ENCODE data around the gene CNST.

Gene CNST

GRCh38 chr1:246566128-246566812 is at the start of gene CNST, which contains the start of gene TFB2M:
Gene CNST (plus strand): TSS chr1:246566456. CDS start chr1:246591563, 25,107 bp downstream.
Gene TFB2M (minus strand): TSS chr1:246566261. CDS start chr1:246566138, 123 bp downstream.
- in situ Hi-C loops (cut with MboI; ENCODE audit: low sequenced_read_pairs): no loop called here

DNA sequence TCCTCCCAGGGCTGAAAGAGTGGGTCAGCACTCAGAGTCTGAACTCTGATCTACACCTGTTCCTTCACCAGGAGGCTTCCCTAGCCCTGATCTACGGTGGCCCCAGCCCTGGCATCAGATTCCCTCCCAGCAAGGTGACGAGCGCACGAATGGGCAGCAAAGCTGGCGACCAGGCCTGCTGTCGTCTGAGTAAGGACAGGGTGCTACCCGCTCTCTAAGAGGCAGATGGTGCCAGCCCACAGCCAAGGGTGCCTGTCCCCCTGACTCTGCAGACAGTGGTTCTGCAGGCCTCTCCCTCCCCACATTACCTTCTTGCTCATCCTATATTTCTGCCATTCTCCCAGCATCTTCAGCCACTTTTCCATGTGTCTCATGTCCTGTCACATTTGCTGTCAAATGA is 48.9 kb upstream of the CNST start:
- in situ Hi-C loops (cut with MboI; ENCODE audit: low sequenced_read_pairs): no loop called here

DNA sequence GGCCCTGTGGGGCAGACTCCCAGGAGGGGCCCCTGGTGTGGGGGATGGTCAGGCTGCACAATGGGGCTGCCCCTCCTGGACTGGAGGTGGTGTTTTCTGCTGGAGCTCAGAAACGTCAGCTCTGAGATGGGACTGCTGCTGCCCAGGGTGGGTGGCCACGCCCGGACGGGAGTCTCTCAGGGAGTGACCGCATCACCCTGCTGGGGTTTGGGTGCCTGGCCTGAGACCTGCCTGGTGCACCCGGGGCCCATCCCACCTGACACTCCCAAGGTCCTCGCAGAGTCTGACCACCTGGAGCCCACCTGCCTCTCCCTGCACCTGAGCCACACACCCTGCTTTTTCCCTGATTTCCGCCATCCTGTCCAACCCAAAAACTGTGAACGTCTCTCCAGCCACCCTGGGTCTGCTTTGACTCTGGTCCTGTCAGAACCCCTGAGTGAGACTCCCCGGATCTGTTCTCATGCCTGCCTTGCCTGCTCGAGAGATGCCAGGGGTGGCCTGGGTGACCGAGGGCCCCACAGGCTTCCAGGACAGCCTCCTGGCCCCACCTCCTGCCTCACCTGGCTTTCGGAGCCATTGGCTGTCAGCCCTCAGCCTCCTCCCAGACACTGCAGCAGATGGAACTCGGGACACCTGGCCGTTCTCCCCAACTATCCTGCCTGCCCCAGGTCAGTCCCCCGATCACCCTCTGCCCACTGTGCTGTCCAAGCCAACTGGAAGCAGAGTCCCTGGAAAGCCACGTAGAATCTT is 47.6 kb upstream of the CNST start:
- in situ Hi-C loops (cut with MboI; ENCODE audit: low sequenced_read_pairs): no loop called here

- in situ Hi-C loops (cut with MboI; ENCODE audit: low sequenced_read_pairs): no loop called here
Observed at GRCh38 chr1:246519514-246519913, 46.7 kb upstream of the CNST start.

- in situ Hi-C loops (cut with MboI; ENCODE audit: low sequenced_read_pairs): no loop called here
Observed at GRCh38 chr1:246526380-246526779, 39.9 kb upstream of the CNST start.

GRCh38 chr1:246526915-246527314 is 39.3 kb upstream of the CNST start:
- in situ Hi-C loops (cut with MboI; ENCODE audit: low sequenced_read_pairs): no loop called here

GRCh38 chr1:246527402-246528088 is 38.7 kb upstream of the CNST start:
- in situ Hi-C loops (cut with MboI; ENCODE audit: low sequenced_read_pairs): no loop called here

DNA sequence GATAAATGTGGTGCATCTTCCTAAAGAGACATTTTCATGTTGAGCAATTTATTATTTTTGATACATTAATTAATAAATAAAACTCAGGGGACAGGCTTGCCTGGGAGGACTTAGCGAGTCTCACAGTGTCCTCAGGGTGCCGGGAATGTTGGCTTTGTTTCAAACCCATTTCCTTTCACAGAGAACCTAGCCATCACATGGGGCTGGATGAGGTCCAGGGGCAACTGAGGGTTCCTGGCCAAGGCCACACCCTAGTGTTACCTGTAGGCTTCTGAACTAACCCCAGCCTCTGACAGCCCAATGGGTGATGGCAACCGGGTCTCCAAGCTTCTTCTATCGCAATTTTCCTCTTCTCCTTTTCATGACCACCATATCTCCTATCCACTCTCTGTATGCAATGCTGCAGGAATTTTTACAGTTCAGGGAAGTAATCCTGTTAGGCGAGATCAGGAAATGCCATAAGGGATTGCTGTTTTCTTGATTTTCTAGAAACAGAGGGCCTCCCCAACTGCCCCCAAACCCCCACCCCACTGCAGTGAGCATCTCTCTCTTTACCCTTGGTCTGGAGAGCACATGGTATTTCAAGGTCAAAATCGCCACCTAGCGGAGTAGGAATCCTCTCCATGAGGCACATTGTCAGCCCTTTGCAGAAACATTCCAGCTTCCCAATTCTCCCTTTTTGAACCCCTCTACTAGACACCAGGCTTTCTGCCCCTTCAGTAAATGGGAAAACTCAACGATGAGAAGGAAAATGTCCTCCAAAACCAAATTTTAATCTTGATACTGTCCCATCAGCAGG is 37.1 kb upstream of the CNST start:
- in situ Hi-C loops (cut with MboI; ENCODE audit: low sequenced_read_pairs): no loop called here

- in situ Hi-C loops (cut with MboI; ENCODE audit: low sequenced_read_pairs): no loop called here
Observed at GRCh38 chr1:246530482-246530881, 35.8 kb upstream of the CNST start.

DNA sequence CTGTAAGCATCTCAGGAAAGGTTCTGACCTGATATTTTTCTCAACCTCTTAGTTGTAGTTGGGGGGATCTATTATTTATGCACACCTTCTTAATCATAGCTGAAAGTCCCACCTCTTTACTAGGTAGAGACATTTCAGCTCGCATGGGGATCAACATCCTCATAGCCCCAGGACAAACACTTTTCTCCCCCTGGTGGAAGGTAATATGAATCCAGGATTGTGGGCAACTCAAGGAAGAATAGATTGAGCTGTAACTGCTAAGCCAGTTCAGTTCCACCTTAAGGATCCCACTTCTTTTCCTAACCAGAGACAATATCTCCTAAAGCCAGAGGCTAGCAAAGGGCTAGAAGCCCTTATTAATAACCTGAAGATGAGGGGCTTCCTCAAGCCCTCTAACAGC is 33.7 kb upstream of the CNST start:
- in situ Hi-C loops (cut with MboI; ENCODE audit: low sequenced_read_pairs): no loop called here

GRCh38 chr1:246533371-246533905 is 32.8 kb upstream of the CNST start:
- in situ Hi-C loops (cut with MboI; ENCODE audit: low sequenced_read_pairs): no loop called here

GRCh38 chr1:246534114-246534513 is 32.1 kb upstream of the CNST start:
- in situ Hi-C loops (cut with MboI; ENCODE audit: low sequenced_read_pairs): no loop called here

GRCh38 chr1:246537441-246537840 is 28.8 kb upstream of the CNST start:
- in situ Hi-C loops (cut with MboI; ENCODE audit: low sequenced_read_pairs): no loop called here

DNA sequence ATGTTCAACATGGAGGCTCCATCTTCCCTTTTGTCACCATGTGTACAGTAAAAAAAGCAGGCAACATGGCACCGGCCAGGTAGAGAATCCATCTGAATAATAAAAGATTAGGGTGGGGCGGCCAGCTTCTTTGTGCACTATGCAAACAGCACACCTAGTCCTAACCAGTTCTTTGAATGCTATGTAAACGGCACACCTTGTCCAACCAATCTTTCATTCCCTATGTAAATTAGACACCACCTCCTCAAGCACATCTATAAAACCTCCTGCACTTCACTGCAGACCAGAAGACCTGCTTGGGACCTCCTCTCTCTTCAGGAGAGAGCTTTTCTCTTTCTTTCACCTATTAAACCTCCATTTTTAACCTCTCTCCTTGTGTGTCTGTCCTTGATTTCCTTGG is 28.4 kb upstream of the CNST start:
- in situ Hi-C loops (cut with MboI; ENCODE audit: low sequenced_read_pairs): no loop called here

GRCh38 chr1:246540738-246541491 is 25.3 kb upstream of the CNST start:
- in situ Hi-C loops (cut with MboI; ENCODE audit: low sequenced_read_pairs): no loop called here

GRCh38 chr1:246544001-246544400 is 22.3 kb upstream of the CNST start:
- in situ Hi-C loops (cut with MboI; ENCODE audit: low sequenced_read_pairs): no loop called here

DNA sequence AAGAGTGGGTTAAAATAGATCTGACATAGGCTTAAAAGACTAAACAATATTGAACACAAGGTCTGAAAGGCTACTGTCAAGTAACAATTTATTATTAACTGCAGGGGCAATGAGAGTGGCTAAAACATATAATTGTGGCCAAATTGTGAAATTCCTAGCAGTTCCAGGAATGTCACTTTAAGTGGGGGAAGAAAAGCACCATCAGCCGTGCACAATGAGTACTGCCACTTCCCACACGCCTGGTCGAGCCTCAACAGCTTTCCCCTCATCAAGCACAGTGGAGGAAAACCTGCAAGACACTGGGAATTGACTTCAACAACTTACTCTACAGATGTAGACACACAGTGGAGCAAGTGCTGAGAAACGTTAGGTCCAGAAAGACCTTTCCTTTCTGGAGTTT is 16.6 kb upstream of the CNST start:
- in situ Hi-C loops (cut with MboI; ENCODE audit: low sequenced_read_pairs): no loop called here

- in situ Hi-C loops (cut with MboI; ENCODE audit: low sequenced_read_pairs): no loop called here
Observed at GRCh38 chr1:246550402-246550801, 15.9 kb upstream of the CNST start.

- in situ Hi-C loops (cut with MboI; ENCODE audit: low sequenced_read_pairs): no loop called here
Observed at GRCh38 chr1:246552110-246552509, 14.1 kb upstream of the CNST start.

DNA sequence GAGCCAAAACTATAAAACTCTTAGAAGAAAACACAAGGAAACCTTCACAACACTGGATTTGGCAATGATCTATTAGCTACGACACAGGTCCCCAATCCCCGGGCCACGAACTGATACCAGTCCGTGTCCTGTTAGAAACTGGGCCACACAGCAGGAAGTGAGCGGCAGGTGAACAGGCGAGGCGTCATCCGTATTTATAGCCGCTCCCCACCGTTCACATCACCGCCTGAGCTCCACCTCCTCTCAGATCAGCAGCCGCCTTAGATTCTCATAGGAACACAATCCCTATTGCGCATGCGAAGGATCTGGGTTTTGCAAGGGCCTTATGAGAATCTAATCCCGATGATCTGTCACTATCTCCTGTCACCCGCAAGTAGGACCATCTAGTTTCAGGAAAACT is 12.1 kb upstream of the CNST start:
- in situ Hi-C loops (cut with MboI; ENCODE audit: low sequenced_read_pairs): no loop called here

Measured in hTERT RPE-1 (cell line).